ENCODE data around the gene IQCK.

- no peak for TF ChIP-seq EZH2phosphoT487 (IDR thresholded peaks at IDR 0.05; ENCODE audit: low read depth)
- no peak for TF ChIP-seq CTCF (IDR thresholded peaks at IDR 0.05; ENCODE audit: low read depth, low read length)
These were observed 9.5 kb upstream of the IQCK start for GRCh38 chr16:19708296-19709205.
